WTC11 (cell line): Measurements from ENCODE around the gene LASP1. TPM values are rescaled to one million over a fixed set of nuclear protein-coding genes. Genes with fewer than 3 reads are reported as not detected.
A peak's percentile ranks its signal among the peaks of the same experiment; 100 is the strongest.

Experiments used
- ATAC-seq: fragments of 200-7000 bp; cut with Tn5 transposase; 2 replicates; pipeline ENCODE4 v1.10.0; 2021; ENCODE audit warnings: mild to moderate bottlenecking, moderate library complexity
- CTCF ChIA-PET: fragments of 300-600 bp; sonication (Branson Sonifier 250); formaldehyde crosslinking; loops from one replicate; lab custom pipeline; 2021; ENCODE audit warnings: antibody characterized with exemption; lab: Charles Lee
- POLR2A ChIA-PET: fragments of 350-600 bp; sonication (Branson Sonifier 250); formaldehyde crosslinking; loops from one replicate; lab custom pipeline; 2021; ENCODE audit warnings: antibody characterized with exemption; lab: Charles Lee
- DNase-seq: peaks from one replicate; pipeline ENCODE4 v3.0.0; 2021; ENCODE audit warnings: low spot score
- H3K27ac Mint-ChIP-seq: 2 replicates; pipeline ENCODE4 v1.8.0; 2021; ENCODE audit warnings: mixed read lengths
- H3K27me3 Mint-ChIP-seq: 2 replicates; pipeline ENCODE4 v1.8.0; 2021; ENCODE audit warnings: low read depth, mild to moderate bottlenecking, moderate library complexity, mixed read lengths
- H3K36me3 Mint-ChIP-seq: 2 replicates; pipeline ENCODE4 v1.8.0; 2021; ENCODE audit warnings: mixed read lengths
- H3K4me1 Mint-ChIP-seq: 2 replicates; pipeline ENCODE4 v1.8.0; 2022; ENCODE audit warnings: mixed read lengths
- H3K4me3 Mint-ChIP-seq: 2 replicates; pipeline ENCODE4 v1.8.0; 2021; ENCODE audit warnings: mild to moderate bottlenecking, moderate library complexity, mixed read lengths
- H3K9me3 Mint-ChIP-seq: 2 replicates; pipeline ENCODE4 v1.8.0; 2021; ENCODE audit warnings: mixed read lengths
- AR ChIP-seq: fragments of 250-450 bp; sonication (Bioruptor Pico); IDR thresholded peaks from 2 replicates; pipeline ENCODE4 v1.9.0; 2021; ENCODE audit warnings: mild to moderate bottlenecking
- ATF2 ChIP-seq: sonication (generic); formaldehyde crosslinking; IDR thresholded peaks from 2 replicates; pipeline ENCODE4 v1.8.1; 2022; ENCODE audit warnings: low read depth, missing genetic modification reagents, borderline replicate concordance
- CREB1 ChIP-seq: sonication (generic); formaldehyde crosslinking; IDR thresholded peaks from 2 replicates; pipeline ENCODE4 v1.8.0; 2023; ENCODE audit warnings: mild to moderate bottlenecking, missing genetic modification reagents
- CREM ChIP-seq: sonication (generic); formaldehyde crosslinking; IDR thresholded peaks from 2 replicates; pipeline ENCODE4 v1.8.1; 2022; ENCODE audit warnings: mild to moderate bottlenecking, missing genetic modification reagents, moderate library complexity
- CTCF ChIP-seq: fragments of 200-600 bp; IDR thresholded peaks from 2 replicates; pipeline ENCODE4 v1.8.0; 2022; ENCODE audit warnings: antibody characterized with exemption
- ESRRA ChIP-seq: sonication (generic); formaldehyde crosslinking; IDR thresholded peaks from 2 replicates; pipeline ENCODE4 v1.8.1; 2022; ENCODE audit warnings: mild to moderate bottlenecking, missing genetic modification reagents, borderline replicate concordance
- GTF2I ChIP-seq: fragments of 250-450 bp; sonication (Bioruptor Pico); conservative IDR thresholded peaks from 2 replicates; pipeline ENCODE4 v1.4.0; 2021; ENCODE audit warnings: mild to moderate bottlenecking
- HMGA2 ChIP-seq: fragments of 250-450 bp; sonication (Bioruptor Pico); IDR thresholded peaks from 2 replicates; pipeline ENCODE4 v1.4.0; 2021; ENCODE audit warnings: mild to moderate bottlenecking, moderate library complexity
- HMGXB4 ChIP-seq: sonication (generic); formaldehyde crosslinking; IDR thresholded peaks from 2 replicates; pipeline ENCODE4 v1.8.1; 2023; ENCODE audit warnings: mild to moderate bottlenecking, moderate library complexity, missing genetic modification reagents
- MLX ChIP-seq: sonication (generic); formaldehyde crosslinking; IDR thresholded peaks from 2 replicates; pipeline ENCODE4 v1.8.1; 2023; ENCODE audit warnings: mild to moderate bottlenecking, missing genetic modification reagents, moderate library complexity
- NFYB ChIP-seq: sonication (generic); formaldehyde crosslinking; conservative IDR thresholded peaks from 2 replicates; pipeline ENCODE4 v1.8.0; 2022; ENCODE audit warnings: low read depth, missing genetic modification reagents
- OVOL2 ChIP-seq: fragments of 250-450 bp; sonication (Bioruptor Pico); IDR thresholded peaks from 2 replicates; pipeline ENCODE4 v1.9.0; 2021; ENCODE audit warnings: mild to moderate bottlenecking, borderline replicate concordance
- SOX15 ChIP-seq: fragments of 250-450 bp; sonication (Bioruptor Pico); IDR thresholded peaks from 2 replicates; pipeline ENCODE4 v1.9.0; 2021; ENCODE audit warnings: mild to moderate bottlenecking
- STAT6 ChIP-seq: sonication (generic); formaldehyde crosslinking; conservative IDR thresholded peaks from 2 replicates; pipeline ENCODE4 v1.8.1; 2023; ENCODE audit warnings: mild to moderate bottlenecking, low read depth, missing genetic modification reagents, moderate library complexity
- TEAD1 ChIP-seq: sonication (generic); formaldehyde crosslinking; IDR thresholded peaks from 2 replicates; pipeline ENCODE4 v1.8.0; 2022; ENCODE audit warnings: mild to moderate bottlenecking, missing genetic modification reagents
- USF1 ChIP-seq: sonication (generic); formaldehyde crosslinking; IDR thresholded peaks from 2 replicates; pipeline ENCODE4 v1.8.0; 2022; ENCODE audit warnings: mild to moderate bottlenecking, missing genetic modification reagents
- ZNF281 ChIP-seq: sonication (generic); formaldehyde crosslinking; IDR thresholded peaks from 2 replicates; pipeline ENCODE4 v1.8.0; 2023; ENCODE audit warnings: mild to moderate bottlenecking, missing genetic modification reagents
- ZNF416 ChIP-seq: fragments of 250-450 bp; sonication (Bioruptor Pico); IDR thresholded peaks from 2 replicates; pipeline ENCODE4 v1.9.0; 2021; ENCODE audit warnings: mild to moderate bottlenecking, inconsistent platforms
- total RNA-seq: library from RNA; stranded (reverse); gene quantifications from 3 replicates; pipeline ENCODE4 v1.2.3, GENCODE V29; 2021

Gene LASP1
- total RNA-seq, 1 experiment from 2014 or later, result 139 TPM

- TF ChIP-seq ZNF281 (no peak), ESRRA (CRISPR knock-in tag) (no peak), OVOL2 (no peak), CREM (no peak), CTCF (no peak), USF1 (CRISPR knock-in tag) (no peak), GTF2I (CRISPR knock-in tag) (no peak), HMGXB4 (CRISPR knock-in tag) (no peak), NFYB (no peak), HMGA2 (CRISPR knock-in tag) (no peak)
Measured at GRCh38 chr17:38885044-38885727, 15.3 kb downstream of the LASP1 start (continued).

GRCh38 chr17:38885728-38886642, 16.1 kb downstream of the LASP1 start:
- Mint-ChIP-seq H3K36me3 (peaks cover 15% of the 10 kb centered on the region), H3K4me1 (peaks cover 59% of the 10 kb centered on the region), H3K27ac (peak overlapping the region; percentile 75), H3K9me3 (no peaks in the 10 kb centered on the region), H3K4me3 (0 out of 2 replicates have a peak overlapping the region, but pooled peaks have one; percentile 6), H3K27me3 (no peaks in the 10 kb centered on the region)
- DNase-seq, result no peak
- peak; percentile 46 for ATAC-seq
- POLR2A ChIA-PET, result interaction anchor here (0.6 to 1.5 kb wide), 4 partner anchors 18 to 278 kb away, joined by 3 to 5 read pairs (median 4); no protein-coding TSS in a partner anchor
- CTCF ChIA-PET, result interaction anchor here (0.5 to 2.5 kb wide), 7 partner anchors 8 to 289 kb away, joined by 3 to 7 read pairs (median 4); partner anchors contain the start of gene LASP1NB
- TF ChIP-seq OVOL2 (no peak), ZNF416 (CRISPR knock-in tag) (no peak), ATF2 (CRISPR knock-in tag) (no peak), MLX (CRISPR knock-in tag) (no peak), SOX15 (CRISPR knock-in tag) (no peak), NFYB (no peak), CREB1 (no peak), TEAD1 (CRISPR knock-in tag) (no peak), AR (CRISPR knock-in tag) (no peak), STAT6 (CRISPR knock-in tag) (no peak)
